KMS-11 (cell line): ENCODE results near the gene CAMK2D.

Experiments
- H2AFZ ChIP-seq: fragments of 200-600 bp; sonication (generic); 2 replicates; pipeline ENCODE4 v1.6.1; 2016; ENCODE audit warnings: antibody characterized with exemption, mixed run types, low read depth
- H3K27ac ChIP-seq: fragments of 200-600 bp; sonication (generic); 2 replicates; pipeline ENCODE4 v1.6.1; 2016; ENCODE audit warnings: mild to moderate bottlenecking, mixed run types
- H3K27me3 ChIP-seq: fragments of 200-600 bp; sonication (generic); 2 replicates; pipeline ENCODE4 v1.6.1; 2017; ENCODE audit warnings: mild to moderate bottlenecking, low read depth, mixed run types, moderate library complexity; ENCODE audit not compliant: insufficient read depth
- H3K36me3 ChIP-seq: fragments of 200-600 bp; sonication (generic); 2 replicates; pipeline ENCODE4 v1.6.1; 2017; ENCODE audit warnings: mild to moderate bottlenecking, mixed run types; ENCODE audit not compliant: insufficient read depth
- H3K4me1 ChIP-seq: fragments of 200-600 bp; sonication (generic); 2 replicates; pipeline ENCODE4 v1.6.1; 2016; ENCODE audit warnings: mild to moderate bottlenecking, low read depth, mixed run types; ENCODE audit not compliant: poor library complexity, severe bottlenecking
- H3K4me2 ChIP-seq: fragments of 200-600 bp; sonication (generic); 2 replicates; pipeline ENCODE4 v1.7.0; 2016; ENCODE audit warnings: mild to moderate bottlenecking, mixed run types
- H3K4me3 ChIP-seq: fragments of 200-600 bp; sonication (generic); IDR thresholded peaks from 2 replicates; pipeline ENCODE4 v1.6.1; 2017; ENCODE audit warnings: low read depth, low read length, mixed read lengths; ENCODE audit not compliant: insufficient read depth
- H3K79me2 ChIP-seq: fragments of 200-600 bp; sonication (generic); 2 replicates; pipeline ENCODE4 v1.6.1; 2016; ENCODE audit warnings: low read depth, mixed run types; ENCODE audit not compliant: insufficient read depth
- H3K9ac ChIP-seq: fragments of 200-600 bp; sonication (generic); 2 replicates; pipeline ENCODE4 v1.6.1; 2016; ENCODE audit warnings: mild to moderate bottlenecking, mixed run types
- H4K20me1 ChIP-seq: fragments of 200-600 bp; sonication (generic); 2 replicates; pipeline ENCODE4 v1.6.1; 2016; ENCODE audit warnings: mild to moderate bottlenecking, mixed run types; ENCODE audit not compliant: insufficient read depth
- TF ChIP-seq, protein P1 (sequence below): fragments of 200-600 bp; sonication (generic); conservative IDR thresholded peaks from 2 replicates; pipeline ENCODE4 v1.6.1; 2017; ENCODE audit warnings: low read depth, mild to moderate bottlenecking, antibody characterized with exemption, low read length, moderate library complexity, mixed read lengths

CAMK2D gene

DNA sequence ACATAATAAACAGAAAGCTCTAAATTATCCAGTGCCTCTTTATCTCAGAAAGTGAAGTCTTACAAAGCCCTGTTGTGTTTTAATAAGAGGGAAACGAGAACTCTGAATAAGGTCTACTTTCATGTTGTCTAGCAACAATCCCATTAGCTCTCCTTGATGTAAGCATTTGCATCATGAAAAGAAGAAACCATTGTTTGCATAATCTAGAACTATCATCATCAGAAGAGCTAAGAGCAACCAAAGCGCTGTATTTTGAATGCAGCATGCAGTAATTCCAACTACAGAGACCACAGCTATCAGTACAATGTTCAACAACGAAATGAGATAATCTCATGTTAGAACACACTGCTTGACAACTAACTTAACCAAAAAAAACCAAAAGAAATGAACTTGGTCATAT, 257.1 kb downstream of the CAMK2D start:
- no peaks in the 10 kb centered on the region for H3K27me3 ChIP-seq
- no peak overlapping the region for H3K9ac ChIP-seq
- TF ChIP-seq, protein P1, sequence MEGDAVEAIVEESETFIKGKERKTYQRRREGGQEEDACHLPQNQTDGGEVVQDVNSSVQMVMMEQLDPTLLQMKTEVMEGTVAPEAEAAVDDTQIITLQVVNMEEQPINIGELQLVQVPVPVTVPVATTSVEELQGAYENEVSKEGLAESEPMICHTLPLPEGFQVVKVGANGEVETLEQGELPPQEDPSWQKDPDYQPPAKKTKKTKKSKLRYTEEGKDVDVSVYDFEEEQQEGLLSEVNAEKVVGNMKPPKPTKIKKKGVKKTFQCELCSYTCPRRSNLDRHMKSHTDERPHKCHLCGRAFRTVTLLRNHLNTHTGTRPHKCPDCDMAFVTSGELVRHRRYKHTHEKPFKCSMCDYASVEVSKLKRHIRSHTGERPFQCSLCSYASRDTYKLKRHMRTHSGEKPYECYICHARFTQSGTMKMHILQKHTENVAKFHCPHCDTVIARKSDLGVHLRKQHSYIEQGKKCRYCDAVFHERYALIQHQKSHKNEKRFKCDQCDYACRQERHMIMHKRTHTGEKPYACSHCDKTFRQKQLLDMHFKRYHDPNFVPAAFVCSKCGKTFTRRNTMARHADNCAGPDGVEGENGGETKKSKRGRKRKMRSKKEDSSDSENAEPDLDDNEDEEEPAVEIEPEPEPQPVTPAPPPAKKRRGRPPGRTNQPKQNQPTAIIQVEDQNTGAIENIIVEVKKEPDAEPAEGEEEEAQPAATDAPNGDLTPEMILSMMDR, result no peak
- H3K4me1 ChIP-seq, result no peaks in the 10 kb centered on the region
- H3K36me3 ChIP-seq, result no peaks in the 10 kb centered on the region
- H3K27ac ChIP-seq, result no peak overlapping the region
- no peak overlapping the region for H3K4me2 ChIP-seq
- H2AFZ ChIP-seq, result no peak overlapping the region
- no peaks in the 10 kb centered on the region for H4K20me1 ChIP-seq
- no peak overlapping the region for H3K4me3 ChIP-seq
- H3K79me2 ChIP-seq, result no peaks in the 10 kb centered on the region

DNA sequence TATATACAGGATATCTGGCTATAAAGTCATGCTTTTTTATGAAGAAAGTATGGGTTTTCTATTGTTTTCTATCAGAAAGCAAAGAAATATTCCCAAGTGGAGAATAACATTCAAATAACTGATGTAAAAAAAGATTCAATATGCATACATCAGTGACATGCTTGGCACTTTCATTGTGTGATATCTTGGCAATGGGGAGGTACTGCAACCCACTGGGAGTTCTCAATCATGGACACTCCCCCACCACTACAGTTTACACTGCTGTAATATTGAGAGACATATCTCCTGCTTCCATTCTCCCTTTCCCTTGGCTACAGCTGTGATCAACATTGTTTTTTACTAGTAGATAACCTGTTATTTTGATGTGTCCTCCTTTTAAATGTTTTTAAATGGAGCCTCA, 257.8 kb downstream of the CAMK2D start:
- TF ChIP-seq, protein P1, result no peak
- Histone ChIP-seq H3K79me2 (no peaks in the 10 kb centered on the region), H3K36me3 (no peaks in the 10 kb centered on the region)

DNA sequence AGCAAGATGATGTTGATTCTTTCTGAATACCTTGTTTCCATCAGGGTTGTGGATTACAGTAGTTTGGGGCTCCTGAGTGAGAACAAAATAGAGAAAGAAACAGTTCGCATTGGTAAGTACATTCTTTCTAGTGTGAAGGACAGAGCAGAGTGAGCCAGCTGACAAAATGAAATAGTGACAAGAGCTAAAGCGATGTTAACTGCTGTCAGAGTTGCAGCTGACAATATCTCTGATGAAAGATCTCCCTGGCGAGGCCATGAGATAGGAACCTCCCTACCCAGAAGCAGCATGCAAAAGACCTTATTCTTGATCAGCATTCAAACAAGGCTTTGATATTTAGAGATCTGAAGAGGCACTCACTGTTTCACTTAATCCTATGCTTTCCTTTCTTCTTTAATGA, 258.6 kb downstream of the CAMK2D start:
- no peak overlapping the region for H3K4me2 ChIP-seq
- no peaks in the 10 kb centered on the region for H4K20me1 ChIP-seq
- TF ChIP-seq, protein P1, result no peak
- H3K4me1 ChIP-seq, result no peaks in the 10 kb centered on the region
- H2AFZ ChIP-seq, result no peak overlapping the region
- H3K27ac ChIP-seq, result no peak overlapping the region
- H3K36me3 ChIP-seq, result no peaks in the 10 kb centered on the region
- H3K4me3 ChIP-seq, result no peak overlapping the region
- H3K79me2 ChIP-seq, result no peaks in the 10 kb centered on the region
- H3K9ac ChIP-seq, result no peak overlapping the region
- H3K27me3 ChIP-seq, result no peaks in the 10 kb centered on the region

More for the DNA sequence above, 257.8 kb downstream of the CAMK2D start:
- Histone ChIP-seq H3K27me3 (no peaks in the 10 kb centered on the region), H3K4me1 (no peaks in the 10 kb centered on the region), H3K4me3 (no peak overlapping the region), H4K20me1 (no peaks in the 10 kb centered on the region), H3K4me2 (no peak overlapping the region), H2AFZ (no peak overlapping the region), H3K27ac (no peak overlapping the region), H3K9ac (no peak overlapping the region)

DNA sequence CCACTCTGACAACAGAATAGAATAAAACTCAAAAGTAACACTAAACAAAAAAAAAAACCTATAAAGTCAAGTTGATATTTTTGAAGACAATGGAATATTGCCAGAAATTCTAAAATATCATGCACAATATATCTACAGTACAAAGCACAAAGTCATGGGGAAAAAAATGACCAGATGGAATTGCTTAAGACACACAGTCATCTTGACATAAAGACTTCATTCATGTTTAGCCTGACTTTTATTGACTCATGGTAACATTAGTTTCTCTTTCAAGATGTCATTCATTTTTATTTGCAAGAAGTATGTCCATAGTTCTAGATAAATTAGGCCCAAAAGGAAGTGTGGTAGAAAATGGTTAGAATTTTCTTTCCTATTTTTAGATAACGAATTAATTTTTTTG, 259.1 kb downstream of the CAMK2D start:
- Histone ChIP-seq H3K27me3 (no peaks in the 10 kb centered on the region), H3K36me3 (no peaks in the 10 kb centered on the region), H3K4me3 (no peak overlapping the region), H4K20me1 (no peaks in the 10 kb centered on the region), H3K27ac (no peak overlapping the region), H3K79me2 (no peaks in the 10 kb centered on the region), H3K4me1 (no peaks in the 10 kb centered on the region), H3K9ac (no peak overlapping the region), H3K4me2 (no peak overlapping the region), H2AFZ (no peak overlapping the region)
- TF ChIP-seq, protein P1, result no peak
